ENCODE measurements around the gene FAIM. TPM values are rescaled to one million over a fixed set of nuclear protein-coding genes. Genes with fewer than 3 reads are reported as not detected.
"Not testable (repeated sequence)": the region's sequence is repeated elsewhere in the genome, so short reads cannot be mapped to it uniquely, and the experiment has no call there.

FAIM gene, protein sequence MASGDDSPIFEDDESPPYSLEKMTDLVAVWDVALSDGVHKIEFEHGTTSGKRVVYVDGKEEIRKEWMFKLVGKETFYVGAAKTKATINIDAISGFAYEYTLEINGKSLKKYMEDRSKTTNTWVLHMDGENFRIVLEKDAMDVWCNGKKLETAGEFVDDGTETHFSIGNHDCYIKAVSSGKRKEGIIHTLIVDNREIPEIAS
- 13.2 TPM for polyA plus RNA-seq (2013, experiment 1 of 2)
- polyA plus RNA-seq (2013, experiment 2 of 2), result 13.2 TPM

DNA sequence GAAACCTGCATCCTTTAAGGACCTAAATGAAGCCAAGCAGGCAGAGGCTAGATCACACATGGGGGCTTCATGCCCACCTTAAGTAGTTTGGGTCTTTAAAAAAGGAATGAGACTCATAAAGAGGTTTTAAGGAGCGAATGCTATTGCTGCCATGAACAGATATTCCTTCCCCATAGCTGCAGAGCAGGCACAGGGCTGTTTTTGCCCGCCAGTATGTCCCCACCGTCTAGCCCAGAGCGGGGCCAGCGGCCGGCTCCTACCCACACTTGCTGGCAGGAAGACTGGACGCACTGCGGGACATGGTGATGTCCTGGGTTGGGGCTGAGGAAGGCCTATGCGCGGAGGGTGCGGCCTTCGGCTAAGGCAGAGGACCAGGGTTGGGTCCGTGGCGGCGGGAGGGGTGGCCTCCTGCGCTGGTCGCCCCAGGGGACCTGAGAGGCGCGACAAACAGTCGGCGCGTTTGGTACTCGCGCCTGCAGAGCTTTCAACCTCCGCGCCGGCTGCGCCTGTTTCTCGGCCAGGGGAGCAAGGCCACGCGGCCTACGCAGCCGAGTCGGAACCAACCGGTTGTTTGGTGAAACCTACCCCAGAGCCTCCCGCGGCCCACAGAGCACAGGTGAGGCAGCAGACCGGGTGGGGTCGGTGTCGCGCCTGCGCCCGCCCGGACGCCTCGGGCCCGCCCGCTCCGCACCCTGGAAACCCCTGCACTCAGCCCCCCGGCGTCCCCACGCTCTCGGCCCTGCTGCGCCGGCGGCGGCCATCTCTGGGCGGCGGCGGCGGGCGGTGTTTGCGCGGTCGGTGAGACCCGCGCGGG is at the start of gene FAIM:
Gene FAIM (plus strand): TSS at position 450 of the 814 bp plus-strand sequence. CDS start 10,956 bp downstream, outside the sequence.
- peak within 1 kb of the TSS; percentile 99 for H2BK15ac ChIP-seq (ENCODE audit: low read depth, poor library complexity, severe bottlenecking)
- H4K91ac ChIP-seq (ENCODE audit: low read length), result peak within 1 kb of the TSS; percentile 97
- peak within 1 kb of the TSS; percentile 92 for H3K18ac ChIP-seq (ENCODE audit: low read depth in 1 of 2, low read length in 2 of 2)
- DNase-seq, result peak; percentile 70
- H3K79me1 ChIP-seq (replicated peaks; ENCODE audit: low read length, poor library complexity, severe bottlenecking), result peaks cover 10% of the 10 kb centered on the region
- no peaks in the 10 kb centered on the region for H3K27me3 ChIP-seq (ENCODE audit: control insufficient read depth in 1 of 2, insufficient read depth in 1 of 2, low read length in 2 of 2)
- peak within 1 kb of the TSS; percentile 68 to 84 for H3K4me3 ChIP-seq (ENCODE audit: insufficient read depth in 1 of 2, low read depth in 1 of 2, low read length in 2 of 2)
- H3K36me3 ChIP-seq (ENCODE audit: control insufficient read depth in 1 of 2, insufficient read depth in 2 of 2, low read depth in 1 of 2, low read length in 2 of 2), result no peaks in the 10 kb centered on the region
- H3K4me1 ChIP-seq (ENCODE audit: control insufficient read depth, insufficient read depth, low read depth, low read length), result peaks cover 2% of the 10 kb centered on the region
- H3K23ac ChIP-seq (ENCODE audit: low read length in 2 of 2), result peak within 1 kb of the TSS in 1 of 2 experiments; percentile 67
- 3% methylated on average over 63 of the region's 68 CpGs for WGBS
- peak within 1 kb of the TSS; percentile 93 for H2BK5ac ChIP-seq (ENCODE audit: low read depth, low read length, poor library complexity, severe bottlenecking)
- peak within 1 kb of the TSS; percentile 72 for H2AFZ ChIP-seq (ENCODE audit: low read depth, low read length)
- H2BK12ac ChIP-seq (ENCODE audit: low read length in 2 of 2), result peak within 1 kb of the TSS in 1 of 2 experiments; percentile 64
- H3K27ac ChIP-seq (ENCODE audit: low read length, poor library complexity, severe bottlenecking), result peak within 1 kb of the TSS; percentile 86
- H3K4ac ChIP-seq (ENCODE audit: low read depth in 1 of 2, low read length in 2 of 2), result peak within 1 kb of the TSS; percentile 62 to 89
- H3K9me3 ChIP-seq (ENCODE audit: control insufficient read depth, low read length), result no peaks in the 10 kb centered on the region
- H4K8ac ChIP-seq (ENCODE audit: low read length), result peak within 1 kb of the TSS; percentile 100
- peak within 1 kb of the TSS; percentile 63 for H2AK5ac ChIP-seq (ENCODE audit: low read length, severe bottlenecking)
- peak within 1 kb of the TSS; percentile 65 for H3K4me2 ChIP-seq (ENCODE audit: low read length, poor library complexity, severe bottlenecking)
- H3K14ac ChIP-seq (ENCODE audit: low read length in 2 of 2), result peak within 1 kb of the TSS; percentile 22 to 87
- H2BK120ac ChIP-seq (ENCODE audit: low read depth, low read length), result peak within 1 kb of the TSS; percentile 96
- peak within 1 kb of the TSS; percentile 95 for H3K9ac ChIP-seq (ENCODE audit: low read length)

DNA sequence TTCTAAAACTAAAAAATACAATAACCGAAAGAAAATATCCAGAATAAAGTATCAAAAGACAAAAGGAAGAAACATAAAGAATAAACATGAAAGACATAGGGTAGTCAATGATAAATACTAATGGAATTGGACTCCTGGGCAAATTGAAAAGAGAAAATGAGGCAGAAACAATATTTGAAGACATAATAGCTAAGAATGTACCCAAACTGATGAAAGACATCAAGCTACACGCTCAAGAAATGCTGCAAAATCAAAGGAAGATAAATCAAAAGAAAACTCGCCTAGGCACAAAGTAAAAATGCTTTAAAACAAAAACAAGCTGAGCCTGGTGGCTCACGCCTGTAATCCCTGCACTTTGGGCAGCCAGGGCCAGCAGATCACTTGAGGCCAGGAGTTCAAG is 49.4 kb upstream of the FAIM start:
- H3K4me1 ChIP-seq (ENCODE audit: control insufficient read depth, insufficient read depth, low read depth, low read length), result no peaks in the 10 kb centered on the region
- H3K9ac ChIP-seq (ENCODE audit: low read length), result no peak overlapping the region
- no peak overlapping the region for H2BK15ac ChIP-seq (ENCODE audit: low read depth, poor library complexity, severe bottlenecking)
- no peak overlapping the region for H3K4me2 ChIP-seq (ENCODE audit: low read length, poor library complexity, severe bottlenecking)
- no peak overlapping the region for H3K27ac ChIP-seq (ENCODE audit: low read length, poor library complexity, severe bottlenecking)
- peaks cover 18% of the 10 kb centered on the region for H3K9me3 ChIP-seq (ENCODE audit: control insufficient read depth, low read length)
- no peak overlapping the region for H3K14ac ChIP-seq (ENCODE audit: low read length in 2 of 2)
- H3K79me1 ChIP-seq (replicated peaks; ENCODE audit: low read length, poor library complexity, severe bottlenecking), result peaks cover 18% of the 10 kb centered on the region
- no peak overlapping the region for H3K4me3 ChIP-seq (ENCODE audit: insufficient read depth in 1 of 2, low read depth in 1 of 2, low read length in 2 of 2)
- no peaks in the 10 kb centered on the region for H3K27me3 ChIP-seq (ENCODE audit: control insufficient read depth in 1 of 2, insufficient read depth in 1 of 2, low read length in 2 of 2)
- no peak overlapping the region for H2AFZ ChIP-seq (ENCODE audit: low read depth, low read length)
- H4K8ac ChIP-seq (ENCODE audit: low read length), result no peak overlapping the region
- 56% methylated on average over 3 of the region's 4 CpGs for WGBS
- H2AK5ac ChIP-seq (ENCODE audit: low read length, severe bottlenecking), result no peak overlapping the region
- DNase-seq, result no peak
- H3K23ac ChIP-seq (ENCODE audit: low read length in 2 of 2), result no peak overlapping the region
- no peak overlapping the region for H4K91ac ChIP-seq (ENCODE audit: low read length)
- H3K36me3 ChIP-seq (ENCODE audit: control insufficient read depth in 1 of 2, insufficient read depth in 2 of 2, low read depth in 1 of 2, low read length in 2 of 2), result peaks cover 2 to 12% of the 10 kb centered on the region in 2 experiments
- no peak overlapping the region for H2BK120ac ChIP-seq (ENCODE audit: low read depth, low read length)
- H2BK12ac ChIP-seq (ENCODE audit: low read length in 2 of 2), result no peak overlapping the region
- H3K4ac ChIP-seq (ENCODE audit: low read depth in 1 of 2, low read length in 2 of 2), result no peak overlapping the region
- no peak overlapping the region for H2BK5ac ChIP-seq (ENCODE audit: low read depth, low read length, poor library complexity, severe bottlenecking)
- H3K18ac ChIP-seq (ENCODE audit: low read depth in 1 of 2, low read length in 2 of 2), result no peak overlapping the region

DNA sequence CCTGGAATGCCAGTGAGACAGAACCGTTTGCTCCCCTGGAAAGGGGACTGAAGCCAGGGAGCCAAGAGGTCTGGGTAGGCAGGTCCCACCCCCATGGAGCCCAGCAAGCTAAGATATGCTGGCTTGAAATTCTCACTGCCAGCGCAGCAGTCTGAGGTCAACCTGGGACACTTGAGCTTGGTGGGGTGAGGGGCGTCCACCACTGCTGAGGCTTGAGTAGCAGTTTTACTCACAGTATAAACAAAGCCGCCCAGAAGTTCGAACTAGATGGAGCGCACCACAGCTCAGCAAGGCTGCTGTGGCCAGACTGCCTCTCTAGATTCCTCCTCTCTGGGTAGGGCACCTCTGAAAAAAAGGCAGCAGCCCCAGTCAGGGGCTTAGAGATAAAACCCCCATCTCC is 48.1 kb upstream of the FAIM start:
- Histone ChIP-seq H3K18ac (ENCODE audit: low read depth in 1 of 2, low read length in 2 of 2) (no peak overlapping the region), H2BK120ac (ENCODE audit: low read depth, low read length) (no peak overlapping the region), H3K4ac (ENCODE audit: low read depth in 1 of 2, low read length in 2 of 2) (no peak overlapping the region), H3K9me3 (ENCODE audit: control insufficient read depth, low read length) (peaks cover 18% of the 10 kb centered on the region), H3K14ac (ENCODE audit: low read length in 2 of 2) (no peak overlapping the region), H3K27ac (ENCODE audit: low read length, poor library complexity, severe bottlenecking) (no peak overlapping the region), H3K9ac (ENCODE audit: low read length) (no peak overlapping the region), H3K23ac (ENCODE audit: low read length in 2 of 2) (no peak overlapping the region), H2BK15ac (ENCODE audit: low read depth, poor library complexity, severe bottlenecking) (no peak overlapping the region), H2AFZ (ENCODE audit: low read depth, low read length) (no peak overlapping the region), H2BK5ac (ENCODE audit: low read depth, low read length, poor library complexity, severe bottlenecking) (no peak overlapping the region), H3K79me1 (replicated peaks; ENCODE audit: low read length, poor library complexity, severe bottlenecking) (peaks cover 14% of the 10 kb centered on the region), H3K27me3 (ENCODE audit: control insufficient read depth in 1 of 2, insufficient read depth in 1 of 2, low read length in 2 of 2) (no peaks in the 10 kb centered on the region), H2AK5ac (ENCODE audit: low read length, severe bottlenecking) (no peak overlapping the region), H3K4me3 (ENCODE audit: insufficient read depth in 1 of 2, low read depth in 1 of 2, low read length in 2 of 2) (no peak overlapping the region), H4K91ac (ENCODE audit: low read length) (no peak overlapping the region), H4K8ac (ENCODE audit: low read length) (no peak overlapping the region), H3K4me1 (ENCODE audit: control insufficient read depth, insufficient read depth, low read depth, low read length) (no peaks in the 10 kb centered on the region), H2BK12ac (ENCODE audit: low read length in 2 of 2) (no peak overlapping the region), H3K36me3 (ENCODE audit: control insufficient read depth in 1 of 2, insufficient read depth in 2 of 2, low read depth in 1 of 2, low read length in 2 of 2) (peaks cover 2 to 12% of the 10 kb centered on the region in 2 experiments), H3K4me2 (ENCODE audit: low read length, poor library complexity, severe bottlenecking) (no peak overlapping the region)
- no peak for DNase-seq
- WGBS, result 90% methylated on average over 6 of the region's 6 CpGs

DNA sequence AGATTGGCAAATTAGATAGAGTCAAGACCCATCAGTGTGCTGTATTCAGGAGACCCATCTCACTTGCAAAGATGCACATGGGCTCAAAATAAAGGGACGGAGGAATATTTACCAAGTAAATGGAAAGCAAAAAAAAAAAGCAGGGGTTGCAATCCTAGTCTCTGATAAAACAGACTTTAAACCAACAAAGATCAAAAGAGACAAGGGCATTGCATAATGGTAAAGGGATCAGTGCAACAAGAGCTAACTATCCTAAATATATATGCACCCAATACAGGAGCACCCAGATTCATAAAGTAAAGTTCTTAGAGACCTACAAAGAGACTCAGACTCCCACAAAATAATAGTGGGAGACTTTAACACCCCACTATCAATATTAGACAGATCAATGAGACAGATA is 45.7 kb upstream of the FAIM start:
- not testable (repeated sequence) for H3K27ac ChIP-seq (ENCODE audit: low read length, poor library complexity, severe bottlenecking); H2BK12ac ChIP-seq (ENCODE audit: low read length in 2 of 2); H4K8ac ChIP-seq (ENCODE audit: low read length); H2AFZ ChIP-seq (ENCODE audit: low read depth, low read length); H2BK5ac ChIP-seq (ENCODE audit: low read depth, low read length, poor library complexity, severe bottlenecking); H2BK15ac ChIP-seq (ENCODE audit: low read depth, poor library complexity, severe bottlenecking); DNase-seq; H3K4me2 ChIP-seq (ENCODE audit: low read length, poor library complexity, severe bottlenecking); H3K18ac ChIP-seq (ENCODE audit: low read depth in 1 of 2, low read length in 2 of 2); H2BK120ac ChIP-seq (ENCODE audit: low read depth, low read length); H3K27me3 ChIP-seq (ENCODE audit: control insufficient read depth in 1 of 2, insufficient read depth in 1 of 2, low read length in 2 of 2); H2AK5ac ChIP-seq (ENCODE audit: low read length, severe bottlenecking); H3K4me3 ChIP-seq (ENCODE audit: insufficient read depth in 1 of 2, low read depth in 1 of 2, low read length in 2 of 2); H3K14ac ChIP-seq (ENCODE audit: low read length in 2 of 2); H4K91ac ChIP-seq (ENCODE audit: low read length); H3K23ac ChIP-seq (ENCODE audit: low read length in 2 of 2); H3K4me1 ChIP-seq (ENCODE audit: control insufficient read depth, insufficient read depth, low read depth, low read length); H3K4ac ChIP-seq (ENCODE audit: low read depth in 1 of 2, low read length in 2 of 2); H3K9ac ChIP-seq (ENCODE audit: low read length)
- Histone ChIP-seq H3K9me3 (ENCODE audit: control insufficient read depth, low read length) (peaks cover 10% of the 10 kb centered on the region), H3K36me3 (ENCODE audit: control insufficient read depth in 1 of 2, insufficient read depth in 2 of 2, low read depth in 1 of 2, low read length in 2 of 2) (peaks cover 2 to 12% of the 10 kb centered on the region in 2 experiments), H3K79me1 (replicated peaks; ENCODE audit: low read length, poor library complexity, severe bottlenecking) (peaks cover 12% of the 10 kb centered on the region)
- no CpG with 5 or more reads among the region's 1 CpG for WGBS

Measured in mesenchymal stem cell (in vitro differentiated cells and primary cell).